ENCODE measurements around the gene UBTD1.
A peak's percentile ranks its signal among the peaks of the same experiment; 100 is the strongest.
"Not testable (repeated sequence)": the region's sequence is repeated elsewhere in the genome, so short reads cannot be mapped to it uniquely, and the experiment has no call there.

Gene UBTD1

GRCh38 chr10:97540669-97541500, 42.2 kb downstream of the UBTD1 start:
- no peak for FAIRE-seq

GRCh38 chr10:97542169-97543024, 43.7 kb downstream of the UBTD1 start:
- no peak for FAIRE-seq

DNA sequence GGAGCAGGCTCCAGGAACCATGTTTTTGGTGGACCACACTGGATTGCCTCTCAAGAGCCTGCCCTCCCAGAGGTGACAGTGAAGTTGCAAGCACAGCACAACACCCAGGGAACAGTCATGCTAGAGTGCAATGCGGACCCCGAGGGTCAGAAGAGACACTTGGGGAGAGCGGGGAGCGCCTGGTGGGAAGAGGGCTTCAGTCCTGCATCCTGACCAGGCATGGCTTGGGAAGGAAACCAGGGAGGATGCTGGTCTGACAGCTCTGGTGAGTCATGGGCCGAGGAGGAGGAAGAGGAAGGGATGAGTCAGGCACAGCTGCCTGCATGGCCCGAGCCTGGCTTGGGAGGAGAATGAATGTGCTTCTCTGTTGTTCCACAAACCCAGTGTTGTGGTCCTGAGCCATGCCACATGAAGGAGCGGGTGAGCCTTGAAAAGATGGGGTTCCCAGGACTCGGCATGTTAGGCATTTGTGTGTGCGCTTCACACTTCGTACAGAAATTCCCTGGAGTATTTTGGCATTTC, 44.4 kb downstream of the UBTD1 start:
- FAIRE-seq, result no peak

- FAIRE-seq, result no peak
These were observed 47.9 kb downstream of the UBTD1 start for GRCh38 chr10:97546456-97547270.

DNA sequence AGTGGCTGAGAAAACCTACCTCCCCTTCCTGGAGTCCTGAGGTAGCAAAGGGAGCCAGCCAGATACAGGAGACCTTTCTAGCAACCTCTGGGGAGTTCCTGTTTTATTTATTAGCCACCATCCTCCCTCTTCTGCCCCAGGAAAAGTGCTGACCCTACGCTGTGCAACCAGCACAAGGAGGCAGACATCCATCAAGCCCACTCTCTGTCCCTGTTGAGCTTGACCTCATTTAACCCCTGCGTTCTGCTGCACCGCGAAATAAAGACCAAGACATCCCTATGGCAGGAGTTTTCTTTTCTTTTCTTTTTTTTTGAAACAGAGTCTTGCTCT, 48.5 kb downstream of the UBTD1 start:
- no peak for FAIRE-seq

- FAIRE-seq, result no peak
These were observed 49.2 kb downstream of the UBTD1 start for GRCh38 chr10:97547962-97548361.

DNA sequence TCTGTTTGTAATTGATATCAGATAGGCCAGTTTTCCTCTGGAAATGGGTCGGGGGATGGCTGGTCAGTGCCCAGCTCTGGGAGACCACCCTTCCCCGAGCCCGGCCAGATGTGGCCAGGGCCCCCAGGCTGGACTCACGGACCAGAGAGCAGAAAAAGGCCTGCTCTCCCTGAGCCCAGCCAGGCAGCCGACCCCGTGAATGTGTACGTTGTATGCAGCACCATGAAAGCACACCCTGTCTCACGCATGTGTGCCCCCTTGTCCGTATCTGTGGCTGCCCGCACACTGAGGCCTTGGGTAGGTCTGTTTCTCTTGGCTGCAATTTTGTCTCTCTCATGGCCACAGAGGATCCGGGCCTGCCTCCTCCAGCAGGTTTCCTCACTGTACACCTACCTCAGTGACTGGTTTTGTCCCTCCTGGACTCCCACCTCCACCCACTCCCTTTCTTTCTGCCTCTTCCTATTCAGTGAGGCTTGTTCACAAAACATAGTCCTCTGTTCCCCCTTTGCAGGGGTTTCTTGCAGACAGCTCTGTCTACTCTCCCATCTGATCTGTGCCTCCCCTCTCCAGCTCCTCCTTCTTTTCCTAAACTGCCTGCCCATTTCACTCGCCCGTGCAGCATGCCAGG, 50.2 kb downstream of the UBTD1 start:
- no peak for FAIRE-seq

DNA sequence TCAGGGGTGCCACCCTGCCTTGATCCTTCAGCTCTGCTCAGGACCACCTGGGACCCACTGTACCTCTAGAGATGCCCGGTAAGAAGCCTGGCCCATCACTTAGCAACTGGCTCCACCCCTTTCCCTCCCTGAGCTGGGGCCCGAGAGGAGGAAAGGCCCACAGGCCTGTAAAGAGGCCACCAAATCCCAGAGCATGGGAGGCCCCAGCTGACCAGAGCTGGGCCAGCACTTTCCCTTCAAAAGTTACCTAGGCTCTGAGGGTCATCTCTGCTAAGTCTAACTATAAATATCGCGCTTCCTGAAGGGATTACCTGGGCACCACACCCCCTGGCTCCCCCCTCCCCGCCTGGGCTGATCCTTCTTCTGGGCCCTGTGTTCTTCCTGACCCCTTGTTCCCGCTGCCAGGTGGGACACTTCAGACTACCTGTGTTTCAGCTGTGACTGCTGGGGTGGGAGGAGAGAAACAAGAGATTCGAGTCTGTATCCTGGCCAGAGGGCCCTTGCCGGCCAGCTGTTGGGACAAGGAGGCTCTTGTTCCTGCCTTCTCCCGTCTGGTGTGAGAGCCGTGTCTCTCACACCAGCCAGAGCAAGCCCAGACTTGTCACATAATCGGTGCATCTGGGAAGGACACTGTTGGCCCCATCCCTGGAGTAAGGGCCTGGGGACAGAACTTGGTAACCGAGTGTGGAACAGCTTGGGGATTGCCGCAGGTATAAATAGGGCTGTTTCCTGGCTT, 51.0 kb downstream of the UBTD1 start:
- no peak for FAIRE-seq

GRCh38 chr10:97550336-97551149, 51.8 kb downstream of the UBTD1 start:
- no peak for FAIRE-seq

- no peak for FAIRE-seq
These were observed 52.5 kb downstream of the UBTD1 start for GRCh38 chr10:97551271-97551670.

DNA sequence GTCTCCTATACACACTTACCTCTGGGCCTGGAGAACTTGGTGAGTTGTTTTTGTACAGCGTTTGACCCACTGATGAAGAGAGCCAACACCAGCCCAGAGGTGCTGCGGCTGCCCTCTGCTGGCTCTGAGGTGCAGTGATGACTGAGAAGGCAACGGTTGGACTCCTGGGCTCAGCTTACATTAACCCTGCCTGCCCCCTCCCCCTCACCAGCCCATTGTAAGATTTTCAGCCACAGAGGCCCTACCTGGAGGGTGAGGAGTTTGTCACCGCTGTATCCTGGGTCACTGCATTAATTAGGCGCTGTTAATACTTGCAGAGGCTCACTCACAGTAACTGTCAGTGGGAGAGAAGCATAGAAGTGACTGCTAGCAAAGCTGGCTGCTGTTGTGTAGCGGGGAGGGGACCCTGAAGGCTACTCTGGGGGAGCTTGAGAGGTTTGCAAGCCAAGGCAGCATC, 54.9 kb downstream of the UBTD1 start:
- FAIRE-seq, result peak; percentile 73

- not testable (repeated sequence) for FAIRE-seq
These were observed 55.6 kb downstream of the UBTD1 start for GRCh38 chr10:97554336-97554735.

- FAIRE-seq, result not testable (repeated sequence)
These were observed 56.8 kb downstream of the UBTD1 start for GRCh38 chr10:97555541-97555940.

GRCh38 chr10:97560731-97561381, 62.1 kb downstream of the UBTD1 start:
- FAIRE-seq, result not testable (repeated sequence)

DNA sequence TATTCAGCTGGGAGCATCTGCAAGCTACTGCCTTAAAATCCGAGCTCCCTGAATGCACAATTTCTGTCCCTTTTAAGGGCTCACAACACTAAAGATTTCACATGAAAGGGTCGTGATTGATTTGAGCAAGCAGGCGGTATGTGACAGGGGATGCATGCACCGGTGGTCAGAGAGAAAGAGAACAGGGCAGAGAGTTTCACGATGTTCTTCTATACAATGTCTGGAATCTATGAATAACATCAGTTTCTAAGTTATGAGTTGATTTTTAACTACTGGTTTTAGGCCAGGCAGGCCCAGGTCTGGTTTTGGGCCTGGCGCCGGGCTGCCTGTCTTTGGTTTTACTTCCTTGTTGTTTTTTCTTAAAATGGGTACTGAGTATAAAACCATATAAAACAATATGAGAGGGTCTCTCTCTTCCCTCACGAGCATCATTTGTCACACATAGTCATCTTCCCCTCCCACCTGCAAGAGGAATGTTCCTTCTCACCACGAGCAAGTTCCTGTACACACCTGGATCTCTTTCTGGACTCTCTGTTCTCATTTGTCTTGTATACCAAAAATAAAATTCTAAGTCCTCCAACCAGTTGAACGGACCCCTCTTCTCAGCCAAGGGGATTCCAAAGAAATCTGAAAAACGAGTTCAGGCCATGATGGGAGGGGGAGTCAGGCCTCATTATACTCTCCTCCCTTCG, 62.8 kb downstream of the UBTD1 start:
- FAIRE-seq, result not testable (repeated sequence)

- not testable (repeated sequence) for FAIRE-seq
These were observed 63.6 kb downstream of the UBTD1 start for GRCh38 chr10:97562329-97562728.

- FAIRE-seq, result no peak
These were observed 64.6 kb downstream of the UBTD1 start for GRCh38 chr10:97563337-97563736.

- FAIRE-seq, result no peak
These were observed 66.1 kb downstream of the UBTD1 start for GRCh38 chr10:97564776-97565175.

- no peak for FAIRE-seq
These were observed 67.7 kb downstream of the UBTD1 start for GRCh38 chr10:97566336-97566996.

Data from G401.6 (cell line).